Right atrium auricular region (tissue), 2 donors: ENCODE data around the gene RREB1. TPM values are rescaled to one million over a fixed set of nuclear protein-coding genes. Genes with fewer than 3 reads are reported as not detected.

Source experiments
- DNase-seq: peaks from one replicate; pipeline ENCODE4 v3.0.0-alpha.2; 2019; ENCODE audit warnings: low spot score
- H3K27ac ChIP-seq, 2 donors: fragments of 200-600 bp; sonication (generic); 1 replicate in 1 of 2; 2 replicates in 1 of 2; pipeline ENCODE4 v1.5.1; 2016 to 2019
- H3K27me3 ChIP-seq, 2 donors: fragments of 200-600 bp; sonication (generic); one replicate each; pipeline versions ENCODE4 v1.5.1 to v1.6.0; 2017 to 2019
- H3K36me3 ChIP-seq: fragments of 200-600 bp; sonication (generic); one replicate; pipeline ENCODE4 v1.5.1; 2016
- H3K4me1 ChIP-seq, 2 donors: fragments of 200-600 bp; sonication (generic); one replicate each; pipeline versions ENCODE4 v1.5.1 to v1.6.0; 2017 to 2019
- H3K4me3 ChIP-seq, 2 donors: fragments of 200-600 bp; sonication (generic); 1 replicate in 1 of 2; 2 replicates in 1 of 2; pipeline ENCODE4 v1.5.1; 2017 to 2019; ENCODE audit warnings: mild to moderate bottlenecking in 1 of 2, moderate library complexity in 1 of 2
- H3K9me3 ChIP-seq, 2 donors: fragments of 200-600 bp; sonication (generic); one replicate each; pipeline ENCODE4 v1.5.1; 2019
- CTCF ChIP-seq, 2 donors: fragments of 200-600 bp; sonication (generic); IDR thresholded peaks; one replicate each; pipeline ENCODE4 v1.5.1; 2019; ENCODE audit warnings: antibody characterized with exemption in 2 of 2
- total RNA-seq, 2 donors: library from RNA; depleted of rRNA; stranded (reverse); fragments of >200 nt; gene quantifications; one replicate each; pipeline ENCODE4 v1.1.0, GENCODE V29; 2016

The RREB1 gene
- total RNA-seq, 2 donors from 2014 or later, result 25.5 to 30.3 TPM

- no peaks in the 10 kb centered on the region for H3K9me3 ChIP-seq
- DNase-seq, result no peak
- peak overlapping the region in 1 of 2 donors; percentile 23 for H3K27ac ChIP-seq
- no peaks in the 10 kb centered on the region for H3K27me3 ChIP-seq
- H3K4me1 ChIP-seq, result no peaks in the 10 kb centered on the region
- H3K4me3 ChIP-seq, result peak overlapping the region; percentile 16 to 20
- H3K36me3 ChIP-seq, result no peaks in the 10 kb centered on the region
- peak in 1 of 2 donors; percentile 27 for TF ChIP-seq CTCF (IDR thresholded peaks at IDR 0.05)
Measured at GRCh38 chr6:7087066-7087465, 20.7 kb upstream of the RREB1 start.

GRCh38 chr6:7087491-7087979 lies 20.2 kb upstream of the RREB1 start:
- TF ChIP-seq CTCF (IDR thresholded peaks at IDR 0.05), result no peak
- Histone ChIP-seq H3K27me3 (no peaks in the 10 kb centered on the region), H3K27ac (no peak overlapping the region), H3K9me3 (no peaks in the 10 kb centered on the region), H3K4me3 (no peak overlapping the region), H3K4me1 (no peaks in the 10 kb centered on the region), H3K36me3 (no peaks in the 10 kb centered on the region)
- DNase-seq, result no peak

DNA sequence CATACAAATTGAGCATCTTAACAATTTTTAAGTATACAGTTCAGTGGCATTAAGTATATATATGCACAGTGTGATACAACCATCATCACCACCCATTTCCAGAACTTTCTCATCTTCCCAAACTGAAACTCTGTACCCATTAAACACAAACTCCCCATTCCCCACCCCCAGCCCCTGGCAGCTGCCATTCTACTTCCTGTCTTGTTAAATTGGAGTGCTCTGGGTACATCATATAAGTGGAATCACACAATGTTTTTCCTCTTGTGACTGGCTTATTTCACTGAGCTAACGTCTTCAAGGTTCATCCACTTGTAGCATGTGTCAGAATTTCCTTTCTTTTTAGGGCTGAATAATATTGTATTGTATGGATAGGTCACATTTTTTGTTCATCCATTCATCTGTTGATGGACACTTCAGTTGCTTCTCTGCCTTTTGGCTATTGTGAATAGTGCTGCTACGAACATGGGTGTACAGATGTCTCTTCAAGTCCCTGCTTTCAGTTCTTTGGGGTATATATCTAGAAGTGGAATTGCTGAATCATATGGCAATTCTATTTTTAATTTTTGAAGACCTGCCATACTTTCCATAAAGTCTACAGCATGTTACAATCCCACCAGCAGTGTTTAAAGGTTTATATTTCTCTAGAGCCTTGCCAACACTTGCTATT lies 19.6 kb upstream of the RREB1 start:
- DNase-seq, result no peak
- H3K27me3 ChIP-seq, result no peaks in the 10 kb centered on the region

DNA sequence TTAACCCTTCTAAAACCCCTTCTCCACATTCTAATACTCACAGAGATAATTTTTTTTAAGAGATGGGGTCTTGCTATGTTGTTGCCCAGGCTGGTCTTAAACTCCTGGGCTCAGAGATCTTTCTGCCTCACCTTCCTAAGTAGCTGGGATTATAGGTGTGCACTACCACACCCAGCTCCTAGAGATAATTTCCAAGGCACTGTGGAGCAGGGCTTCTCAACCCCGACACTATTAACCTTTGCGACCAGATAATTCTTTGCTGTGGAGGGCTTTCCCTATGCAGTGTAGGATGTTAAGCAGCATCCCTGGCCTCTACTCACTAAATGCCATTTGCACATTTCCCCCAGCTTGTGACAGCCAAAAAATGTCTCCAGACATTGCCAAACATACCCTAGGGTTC lies 8.8 kb upstream of the RREB1 start:
- Histone ChIP-seq H3K27ac (no peak overlapping the region), H3K4me3 (no peak overlapping the region), H3K27me3 (no peaks in the 10 kb centered on the region), H3K36me3 (no peaks in the 10 kb centered on the region), H3K4me1 (no peaks in the 10 kb centered on the region), H3K9me3 (no peaks in the 10 kb centered on the region)
- TF ChIP-seq CTCF (IDR thresholded peaks at IDR 0.05), result no peak
- DNase-seq, result no peak

More for the DNA sequence above, 19.6 kb upstream of the RREB1 start:
- TF ChIP-seq CTCF (IDR thresholded peaks at IDR 0.05), result no peak
- H3K9me3 ChIP-seq, result no peaks in the 10 kb centered on the region
- no peak overlapping the region for H3K27ac ChIP-seq
- H3K36me3 ChIP-seq, result no peaks in the 10 kb centered on the region
- H3K4me1 ChIP-seq, result no peaks in the 10 kb centered on the region
- H3K4me3 ChIP-seq, result no peak overlapping the region

- H3K4me1 ChIP-seq, result no peaks in the 10 kb centered on the region
- H3K9me3 ChIP-seq, result no peaks in the 10 kb centered on the region
- no peak overlapping the region for H3K4me3 ChIP-seq
- no peak overlapping the region for H3K27ac ChIP-seq
- no peaks in the 10 kb centered on the region for H3K27me3 ChIP-seq
- no peaks in the 10 kb centered on the region for H3K36me3 ChIP-seq
- DNase-seq, result no peak
- no peak for TF ChIP-seq CTCF (IDR thresholded peaks at IDR 0.05)
Measured at GRCh38 chr6:7100072-7100752, 7.5 kb upstream of the RREB1 start.
